ENCODE measurements around the gene ATP2A1.
A peak's percentile ranks its signal among the peaks of the same experiment; 100 is the strongest.

The ATP2A1 gene

GRCh38 chr16:28869201-28869600, 9.1 kb upstream of the ATP2A1 start:
- Histone ChIP-seq H3K4me1 (peaks cover 0 to 21% (median 11%) of the 10 kb centered on the region in 4 donors), H3K27ac (no peak overlapping the region), H3K27me3 (no peaks in the 10 kb centered on the region), H3K4me3 (no peak overlapping the region), H3K9me3 (no peaks in the 10 kb centered on the region), H3K36me3 (peaks cover 55 to 87% (median 70%) of the 10 kb centered on the region in 3 donors)
- intact Hi-C loops (cut with DNase I; ENCODE audit: low total_unique reads): loop anchor here (5.0 kb wide), 1 partner anchor 53 kb away; no protein-coding TSS in a partner anchor
- no peak for TF ChIP-seq CTCF (IDR thresholded peaks at IDR 0.05)
- DNase-seq: no peak

- Histone ChIP-seq H3K9me3 (no peaks in the 10 kb centered on the region), H3K36me3 (peaks cover 46 to 68% (median 62%) of the 10 kb centered on the region in 3 donors), H3K4me3 (no peak overlapping the region), H3K4me1 (no peaks in the 10 kb centered on the region), H3K27ac (no peak overlapping the region), H3K27me3 (no peaks in the 10 kb centered on the region)
- TF ChIP-seq CTCF (IDR thresholded peaks at IDR 0.05): no peak
- no peak for DNase-seq
- intact Hi-C loops (cut with DNase I; ENCODE audit: low total_unique reads): no loop called here
Observed at GRCh38 chr16:28872952-28873351, 5.3 kb upstream of the ATP2A1 start.

GRCh38 chr16:28873543-28874201, 4.6 kb upstream of the ATP2A1 start:
- Histone ChIP-seq H3K9me3 (no peaks in the 10 kb centered on the region), H3K27ac (no peak overlapping the region), H3K36me3 (peaks cover 39 to 61% (median 56%) of the 10 kb centered on the region in 3 donors), H3K4me3 (no peak overlapping the region), H3K4me1 (no peaks in the 10 kb centered on the region), H3K27me3 (no peaks in the 10 kb centered on the region)
- peak; percentile 23 to 47 for TF ChIP-seq CTCF (IDR thresholded peaks at IDR 0.05)
- intact Hi-C loops (cut with DNase I; ENCODE audit: low total_unique reads): no loop called here
- no peak for DNase-seq

- TF ChIP-seq CTCF (IDR thresholded peaks at IDR 0.05): no peak
- Histone ChIP-seq H3K27me3 (no peaks in the 10 kb centered on the region), H3K36me3 (peaks cover 31 to 54% (median 49%) of the 10 kb centered on the region in 3 donors), H3K27ac (no peak overlapping the region), H3K9me3 (no peaks in the 10 kb centered on the region), H3K4me1 (peaks cover 0 to 6% (median 5%) of the 10 kb centered on the region in 4 donors), H3K4me3 (no peak overlapping the region)
- intact Hi-C loops (cut with DNase I; ENCODE audit: low total_unique reads): no loop called here
- no peak for DNase-seq
Observed at GRCh38 chr16:28874406-28874805, 3.9 kb upstream of the ATP2A1 start.

GRCh38 chr16:28875134-28876018, 2.9 kb upstream of the ATP2A1 start:
- Histone ChIP-seq H3K4me3 (no peak overlapping the region), H3K36me3 (peaks cover 23 to 44% (median 39%) of the 10 kb centered on the region in 3 donors), H3K9me3 (no peaks in the 10 kb centered on the region), H3K27me3 (no peaks in the 10 kb centered on the region), H3K4me1 (peaks cover 0 to 16% (median 10%) of the 10 kb centered on the region in 4 donors), H3K27ac (no peak overlapping the region)
- DNase-seq: no peak
- no peak for TF ChIP-seq CTCF (IDR thresholded peaks at IDR 0.05)
- intact Hi-C loops (cut with DNase I; ENCODE audit: low total_unique reads): no loop called here

All from tibial artery (tissue), 4 donors.